CD4-positive, alpha-beta T cell treated with Interleukin-17A for 4 hours (primary cell): ENCODE results near the gene FHIT.

Experiments
- DNase-seq: peaks from one replicate; pipeline ENCODE4 v3.0.0-alpha.2; 2020; ENCODE audit warnings: mixed read lengths

FHIT gene

GRCh38 chr3:61169621-61170251, 81.5 kb downstream of the FHIT start:
- DNase-seq = no peak

GRCh38 chr3:61168286-61168685, 83.0 kb downstream of the FHIT start:
- DNase-seq = no peak

- no peak for DNase-seq
These were observed 88.3 kb downstream of the FHIT start for GRCh38 chr3:61162965-61163364.

GRCh38 chr3:61158667-61159066, 92.6 kb downstream of the FHIT start:
- DNase-seq = no peak

DNA sequence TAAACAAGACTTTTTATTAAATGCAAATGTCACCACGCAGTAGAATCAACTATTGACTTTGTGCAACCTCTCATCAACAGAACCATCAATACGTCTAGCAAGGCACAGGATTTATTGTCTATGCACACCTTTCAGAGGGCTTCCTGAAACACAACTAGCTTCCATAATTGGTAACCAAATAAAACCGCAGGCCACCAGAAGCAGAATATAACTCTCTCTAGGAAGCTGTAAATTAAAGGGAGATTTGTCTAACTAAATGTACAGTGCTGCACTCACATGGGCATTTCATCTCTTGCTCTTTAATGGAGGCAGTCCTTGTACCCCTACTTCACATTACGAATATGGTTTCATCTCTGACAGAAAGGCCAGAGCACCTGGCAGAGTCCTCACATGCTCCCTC, 93.0 kb downstream of the FHIT start:
- DNase-seq = no peak

DNA sequence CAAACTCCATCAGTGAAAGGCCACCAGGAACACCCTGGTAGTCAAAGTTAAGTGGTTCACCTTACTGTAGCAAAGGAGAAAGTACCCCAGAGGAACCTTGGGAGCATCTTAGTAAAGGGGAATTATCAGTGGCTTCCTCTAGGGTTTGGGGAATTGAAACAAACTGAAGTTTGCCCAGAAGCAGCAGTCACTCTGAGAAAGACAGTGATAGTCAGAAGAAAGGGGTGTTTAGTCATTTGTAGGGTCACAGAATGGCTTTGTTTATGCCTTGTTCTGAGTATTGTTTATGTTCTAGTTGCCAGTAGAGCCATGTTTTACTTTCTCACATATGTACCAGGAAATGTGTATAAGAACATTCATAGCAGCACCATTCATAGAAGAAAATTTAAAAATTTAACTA, 93.8 kb downstream of the FHIT start:
- DNase-seq = no peak

- no peak for DNase-seq
These were observed 95.5 kb downstream of the FHIT start for GRCh38 chr3:61155701-61156292.

DNA sequence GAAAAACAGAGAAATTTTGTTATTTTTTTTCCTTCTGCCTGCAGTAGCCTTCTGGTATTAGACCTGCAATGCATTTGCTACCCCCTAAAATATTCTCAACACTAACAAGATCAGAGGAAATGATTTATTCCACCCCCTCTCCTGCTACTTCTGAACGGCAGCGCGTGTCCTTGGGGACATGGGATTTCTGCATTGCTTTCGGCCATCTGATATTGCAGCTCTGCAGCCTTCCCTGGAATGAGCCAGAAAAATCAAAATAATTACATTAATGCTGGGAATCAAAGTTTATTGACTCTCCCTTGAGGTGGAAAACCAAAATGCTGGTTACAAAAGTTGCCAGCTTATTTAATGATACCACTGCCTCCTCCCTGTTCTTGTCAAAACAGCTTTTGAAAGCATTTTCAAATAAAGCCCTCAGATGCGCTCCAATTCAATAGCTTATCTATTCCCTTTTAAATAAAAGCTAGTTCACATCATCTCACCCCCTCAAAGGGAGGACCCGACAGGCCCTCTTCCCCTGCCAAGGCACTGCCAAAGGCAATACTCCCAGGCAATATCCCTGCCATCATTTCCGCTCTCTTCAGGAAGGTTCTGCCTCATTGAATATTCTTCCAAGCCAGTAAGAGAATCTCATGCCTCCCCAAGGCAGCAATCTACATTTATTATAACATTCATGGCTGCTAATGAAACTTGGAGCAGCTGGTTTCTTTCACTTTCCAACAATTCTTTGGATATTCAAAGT, 96.6 kb downstream of the FHIT start:
- no peak for DNase-seq

GRCh38 chr3:61152071-61152470, 99.2 kb downstream of the FHIT start:
- no peak for DNase-seq

- no peak for DNase-seq
These were observed 102.0 kb downstream of the FHIT start for GRCh38 chr3:61149236-61149635.

DNA sequence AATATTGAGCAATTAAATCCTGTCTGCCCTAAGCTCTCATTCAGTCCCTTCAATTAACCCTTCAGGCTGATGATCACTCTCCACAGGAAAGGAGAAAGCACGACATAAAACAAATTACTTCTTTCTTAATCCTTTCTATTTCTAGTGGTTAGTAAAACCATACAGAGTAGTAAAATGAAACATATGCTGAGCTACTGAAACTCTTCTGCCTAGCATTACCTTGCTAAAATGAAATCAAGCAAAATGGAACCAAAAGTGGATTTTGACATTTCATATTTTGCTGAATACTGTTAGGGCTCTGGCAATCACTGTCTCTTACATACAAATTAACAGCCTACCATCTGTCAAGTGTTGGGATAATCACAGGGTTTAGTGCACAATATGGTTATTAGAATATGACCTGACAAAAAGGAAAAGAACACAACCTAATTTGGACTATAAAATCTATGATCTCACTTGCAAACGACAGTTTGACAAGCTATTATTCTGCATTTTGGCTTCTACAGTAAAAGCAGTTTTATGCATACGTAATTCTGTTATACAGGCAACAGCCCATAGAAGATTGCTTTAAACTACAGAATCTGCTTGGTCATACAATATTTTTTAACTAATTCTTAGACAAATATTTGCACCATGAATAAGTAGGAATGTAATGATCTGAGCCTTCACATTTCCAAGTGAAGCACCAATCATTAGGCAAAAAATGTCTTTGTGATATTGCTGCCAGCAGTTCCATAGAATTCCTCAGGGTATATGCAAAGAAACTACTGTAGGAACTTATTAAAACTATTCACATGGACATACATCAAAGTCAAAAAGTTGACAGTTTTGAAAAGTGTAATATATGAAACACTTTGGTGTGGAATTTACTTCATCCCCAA, 105.0 kb downstream of the FHIT start:
- no peak for DNase-seq

DNA sequence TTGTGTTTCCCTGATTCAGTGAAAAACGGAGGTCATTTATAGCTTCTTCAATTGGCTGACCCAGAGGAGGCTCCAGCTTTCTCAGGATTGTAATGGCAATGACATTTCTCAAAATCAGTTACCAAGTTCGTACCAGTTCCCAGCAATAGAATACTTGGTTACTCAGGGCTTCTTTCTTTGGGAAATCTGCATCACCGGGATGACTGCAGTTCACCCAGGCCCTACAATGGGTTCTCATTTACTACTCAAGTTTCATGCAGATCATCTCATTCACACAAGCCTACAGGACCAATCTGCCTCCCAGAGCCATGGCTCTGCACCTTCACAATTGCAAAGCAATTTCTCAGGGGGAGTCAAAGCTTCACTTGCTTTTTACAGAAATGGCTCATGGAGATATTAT, 109.6 kb downstream of the FHIT start:
- DNase-seq = no peak

- DNase-seq = no peak
These were observed 110.0 kb downstream of the FHIT start for GRCh38 chr3:61141227-61141626.

- DNase-seq = no peak
These were observed 111.6 kb downstream of the FHIT start for GRCh38 chr3:61139686-61140085.

GRCh38 chr3:61138401-61138800, 112.9 kb downstream of the FHIT start:
- no peak for DNase-seq

DNA sequence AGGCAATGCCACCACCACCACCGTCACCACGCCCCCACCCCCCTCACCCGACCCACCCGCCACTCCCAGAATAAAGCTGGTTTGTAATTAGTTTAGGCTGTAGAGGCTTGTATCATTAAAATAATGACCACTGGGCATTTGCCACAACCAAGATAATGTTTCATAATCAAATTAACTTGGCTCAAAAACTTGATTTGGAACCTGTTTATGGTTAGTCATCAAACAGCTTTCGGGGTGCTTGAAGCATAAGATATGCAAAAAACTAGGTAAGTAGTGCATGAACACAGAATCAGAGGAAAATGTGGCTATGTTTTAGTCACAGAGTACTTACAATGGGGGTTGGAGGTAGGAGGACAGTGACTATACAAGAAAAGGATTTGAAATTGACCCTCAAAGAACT, 115.1 kb downstream of the FHIT start:
- no peak for DNase-seq

DNA sequence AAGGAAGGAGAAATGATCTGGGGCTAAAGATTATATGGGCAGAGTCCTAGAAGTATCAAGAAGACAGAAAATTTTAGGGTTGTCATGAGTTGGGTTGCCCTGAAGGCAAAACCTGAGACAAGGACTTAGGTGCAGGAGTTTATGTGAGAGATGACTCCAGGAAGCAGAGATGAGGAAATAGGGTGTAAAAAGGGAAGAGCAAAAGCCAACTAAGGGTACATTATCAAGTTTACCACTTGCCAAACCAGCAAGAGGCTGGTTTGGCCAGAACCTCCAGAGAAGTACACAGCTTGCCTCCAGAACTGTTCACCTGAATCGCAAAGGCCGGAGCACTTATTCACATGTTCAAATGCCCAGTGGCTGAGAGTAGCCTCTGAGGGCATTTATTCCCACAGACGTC, 116.7 kb downstream of the FHIT start:
- DNase-seq = no peak

DNA sequence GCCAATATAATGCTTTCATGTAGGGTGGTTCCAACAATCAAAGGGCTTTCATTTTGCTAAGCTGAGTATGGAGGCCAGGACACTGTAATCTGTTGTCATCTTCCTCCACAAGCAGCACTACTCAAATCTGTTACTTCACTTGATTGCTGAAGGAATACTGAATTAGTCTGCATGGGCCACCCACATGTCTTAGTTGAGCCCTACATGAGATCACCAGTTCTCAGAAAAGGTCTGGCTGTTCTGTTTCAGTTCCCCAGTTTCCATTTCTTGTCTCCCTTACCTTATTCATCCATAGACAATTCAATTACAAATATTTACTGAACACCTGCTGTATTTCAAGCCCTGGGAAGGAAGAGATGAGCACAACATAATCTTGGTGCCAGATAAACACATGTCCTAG, 119.2 kb downstream of the FHIT start:
- no peak for DNase-seq

- DNase-seq = no peak
These were observed 132.4 kb downstream of the FHIT start for GRCh38 chr3:61118830-61119229.

- DNase-seq = no peak
These were observed 134.0 kb downstream of the FHIT start for GRCh38 chr3:61117045-61117898.

DNA sequence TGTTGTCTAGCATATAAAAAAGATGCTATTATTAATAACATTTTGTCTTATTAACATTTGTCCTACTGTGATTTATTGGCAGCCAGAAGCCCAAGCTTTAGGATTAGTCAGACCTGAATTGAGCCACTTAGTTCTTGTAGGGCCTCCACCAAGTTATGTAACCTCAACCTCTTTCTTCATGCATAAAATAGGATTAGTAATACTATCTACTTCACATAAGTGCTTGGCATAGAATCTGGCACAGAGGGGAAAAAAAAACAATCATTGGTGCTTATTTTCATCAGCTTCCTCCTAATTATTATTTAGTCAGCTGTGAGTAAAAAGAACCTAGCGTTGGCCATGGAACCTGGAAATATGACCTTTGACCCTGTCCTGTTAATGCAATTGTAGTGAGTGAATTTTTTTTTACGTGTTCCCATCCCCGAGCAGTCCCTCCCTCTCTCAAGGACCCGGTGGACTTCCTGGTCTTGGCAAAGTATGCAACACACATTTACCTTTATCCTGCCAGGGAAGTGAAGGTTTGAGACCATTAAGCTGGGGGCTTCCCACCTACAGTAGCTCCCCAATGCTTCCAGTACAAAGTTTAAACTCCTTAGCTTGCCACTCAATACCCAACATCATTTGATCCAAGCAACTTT, 136.8 kb downstream of the FHIT start:
- DNase-seq = no peak

DNA sequence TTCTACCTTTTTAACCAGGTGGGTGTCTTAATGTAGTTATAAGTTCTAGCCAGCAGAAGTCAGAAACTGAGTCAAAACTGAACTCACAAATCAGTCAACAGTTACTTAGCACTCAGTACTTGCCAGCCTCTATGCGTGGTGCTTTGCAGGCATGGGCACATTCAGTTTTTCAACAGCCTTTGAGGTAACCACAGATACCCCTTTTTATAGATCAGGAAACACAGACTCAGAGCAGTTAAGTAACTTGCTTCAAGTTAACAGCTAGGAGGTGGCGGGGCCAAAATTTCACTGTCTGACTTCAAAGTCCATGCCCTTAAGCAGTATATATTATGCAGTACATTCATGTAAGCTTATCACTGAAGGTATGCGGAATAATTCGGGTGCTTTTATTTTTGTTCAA, 139.4 kb downstream of the FHIT start:
- DNase-seq = no peak
